Suppressor macrophage (primary cell): ENCODE measurements around the gene TAP2.
"Not testable (repeated sequence)": the region's sequence is repeated elsewhere in the genome, so short reads cannot be mapped to it uniquely, and the experiment has no call there.

Experiments used
- DNase-seq, 4 experiments: peaks; one replicate each; pipeline ENCODE4 v3.0.0-alpha.2; 2020 to 2022
- total RNA-seq, 17 experiments: gene quantifications; one replicate each; lab custom pipeline; 2026; ENCODE audit warnings: mixed read lengths in 6 of 17, inconsistent platforms in 3 of 17; lab: John Stamatoyannopoulos, UW

The TAP2 gene
- 20.7 to 186 (median 32.4) reads per million in 17 experiments for total RNA-seq

- DNase-seq = peak; percentile 96 to 98 (median 98)
These were observed at the start of gene TAP2 for GRCh38 chr6:32838114-32838958. TSS of gene TAP2 (minus strand) at chr6:32838739. CDS start at chr6:32838233, 506 bp downstream.

GRCh38 chr6:32887616-32888015 is 49.1 kb upstream of the TAP2 start:
- no peak for DNase-seq

- no peak for DNase-seq
These were observed 48.3 kb upstream of the TAP2 start for GRCh38 chr6:32886681-32887383.

- DNase-seq = peak; percentile 18 to 92 (median 68)
These were observed 47.3 kb upstream of the TAP2 start for GRCh38 chr6:32885698-32886286.

- peak; percentile 29 to 69 (median 54) for DNase-seq
These were observed 45.2 kb upstream of the TAP2 start for GRCh38 chr6:32883789-32884188.

GRCh38 chr6:32882879-32883250 is 44.3 kb upstream of the TAP2 start:
- no peak for DNase-seq

DNA sequence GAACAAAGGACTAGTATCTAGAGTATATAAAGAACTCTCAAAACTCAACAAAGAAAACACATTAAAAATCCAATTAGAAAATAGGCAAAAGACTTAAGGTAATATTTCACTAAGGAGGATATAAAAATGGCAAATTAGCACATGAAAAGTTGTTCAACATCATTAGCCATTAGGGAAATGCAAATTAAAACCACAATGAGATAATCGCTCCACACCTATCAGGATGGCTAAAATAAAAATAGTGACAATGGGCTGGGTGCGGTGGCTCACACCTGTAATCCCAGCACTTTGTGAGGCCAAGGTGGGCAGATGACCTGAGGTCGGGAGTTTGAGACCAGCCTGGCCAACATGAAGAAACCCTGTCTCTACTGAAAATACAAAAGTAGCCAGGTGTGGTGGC is 42.4 kb upstream of the TAP2 start:
- DNase-seq = not testable (repeated sequence)

- DNase-seq = peak in 1 of 4 experiments; percentile 15
These were observed 41.2 kb upstream of the TAP2 start for GRCh38 chr6:32879691-32880090.

GRCh38 chr6:32876603-32877002 is 38.1 kb upstream of the TAP2 start:
- DNase-seq = no peak

DNA sequence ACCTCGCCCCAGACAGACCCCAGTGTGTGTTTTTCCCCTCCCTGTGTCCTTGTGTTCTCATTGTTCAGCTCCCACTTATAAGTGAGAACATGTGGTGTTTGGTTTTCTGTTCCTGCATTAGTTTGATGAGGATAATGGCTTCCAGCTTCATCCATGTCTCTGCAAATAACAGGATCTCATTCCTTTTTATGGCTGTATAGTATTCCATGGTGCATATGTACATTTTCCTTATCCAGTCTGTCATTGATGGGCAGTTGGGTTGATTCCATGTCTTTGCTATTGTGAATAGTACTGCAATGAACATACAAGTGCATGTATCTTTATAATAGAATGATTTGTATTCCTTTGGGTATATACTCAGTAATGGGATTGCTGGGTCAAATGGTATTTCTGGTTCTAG is 35.4 kb upstream of the TAP2 start:
- not testable (repeated sequence) for DNase-seq

- peak; percentile 88 to 93 (median 90) for DNase-seq
These were observed 29.8 kb upstream of the TAP2 start for GRCh38 chr6:32868257-32868788.

GRCh38 chr6:32867554-32868256 is 29.2 kb upstream of the TAP2 start:
- DNase-seq = no peak

DNA sequence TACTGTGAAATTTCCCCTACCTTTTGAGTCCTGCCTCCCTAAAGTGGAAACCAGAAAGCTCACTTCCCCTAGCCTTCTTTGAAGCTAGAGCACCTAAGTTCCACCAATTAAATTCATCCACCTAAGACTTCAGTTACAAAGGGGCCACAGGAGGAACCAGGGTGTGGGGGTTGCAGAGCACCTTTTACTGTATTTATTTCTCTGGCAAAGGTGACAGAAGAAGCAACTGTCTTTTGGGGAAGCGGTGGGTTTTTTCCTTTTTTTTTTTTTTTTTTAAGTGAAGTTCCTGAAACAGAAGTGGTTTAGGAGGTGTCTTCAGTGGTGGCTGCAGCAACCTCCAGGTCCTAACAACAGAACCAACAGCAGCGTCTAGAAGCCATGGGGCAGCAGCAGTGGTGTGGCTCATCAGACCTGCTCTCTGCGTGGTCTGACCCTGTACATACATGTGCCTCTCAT is 28.5 kb upstream of the TAP2 start:
- DNase-seq = peak; percentile 5 to 34 (median 31)

- DNase-seq = no peak
These were observed 27.3 kb upstream of the TAP2 start for GRCh38 chr6:32865724-32866443.

DNA sequence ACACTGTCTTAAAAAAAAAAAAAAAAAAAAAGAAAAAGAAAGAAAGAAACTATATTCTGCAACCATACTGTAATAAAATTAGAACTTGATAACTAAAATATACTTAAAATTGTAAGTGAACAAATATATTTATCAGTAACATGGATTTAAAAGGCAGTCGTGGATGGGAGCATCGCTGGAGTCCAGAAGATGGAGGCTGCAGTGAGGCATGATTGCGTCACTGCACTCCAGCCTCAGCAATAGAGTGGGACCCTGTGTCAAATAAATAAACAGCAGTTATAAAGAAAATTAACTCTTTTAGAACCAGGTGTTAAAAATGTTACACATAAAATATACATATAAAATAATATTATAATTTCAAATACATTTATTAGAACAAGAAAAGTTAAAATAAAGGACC is 24.2 kb upstream of the TAP2 start:
- no peak for DNase-seq

DNA sequence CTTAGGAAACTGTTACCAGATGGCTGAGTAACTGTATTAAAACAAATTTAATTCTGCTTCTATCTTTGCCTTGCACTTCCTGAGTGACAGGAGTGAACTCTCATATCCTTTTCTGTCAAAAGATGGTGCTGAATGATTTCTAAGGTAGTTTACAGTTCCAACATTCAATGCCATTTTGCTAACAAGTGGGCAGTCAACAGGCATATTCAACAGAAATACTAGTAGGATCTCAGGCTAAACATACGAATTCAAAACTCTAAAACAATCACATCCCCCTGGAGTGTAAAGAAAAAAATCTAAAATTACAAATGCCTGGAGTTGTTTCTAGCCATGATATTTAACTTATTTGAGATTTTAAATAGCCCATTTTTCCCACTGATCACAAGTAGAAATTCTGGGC is 22.1 kb upstream of the TAP2 start:
- DNase-seq = no peak

DNA sequence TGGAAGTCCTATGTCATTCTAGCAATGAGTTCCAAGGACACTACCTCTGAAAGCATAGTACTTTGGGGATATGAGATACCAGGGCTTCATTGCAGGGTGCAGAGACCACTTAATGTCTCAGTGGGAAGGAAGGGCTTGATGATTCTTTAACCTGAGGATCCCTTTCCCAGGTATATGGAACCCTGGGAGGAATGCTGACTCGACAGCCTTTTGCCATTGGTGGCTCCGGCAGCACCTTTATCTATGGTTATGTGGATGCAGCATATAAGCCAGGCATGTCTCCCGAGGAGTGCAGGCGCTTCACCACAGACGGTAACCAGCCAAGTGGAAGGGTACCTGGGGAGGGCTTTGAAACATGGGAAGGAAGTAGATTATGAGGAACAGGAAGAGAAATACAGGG is 19.7 kb upstream of the TAP2 start:
- DNase-seq = no peak

DNA sequence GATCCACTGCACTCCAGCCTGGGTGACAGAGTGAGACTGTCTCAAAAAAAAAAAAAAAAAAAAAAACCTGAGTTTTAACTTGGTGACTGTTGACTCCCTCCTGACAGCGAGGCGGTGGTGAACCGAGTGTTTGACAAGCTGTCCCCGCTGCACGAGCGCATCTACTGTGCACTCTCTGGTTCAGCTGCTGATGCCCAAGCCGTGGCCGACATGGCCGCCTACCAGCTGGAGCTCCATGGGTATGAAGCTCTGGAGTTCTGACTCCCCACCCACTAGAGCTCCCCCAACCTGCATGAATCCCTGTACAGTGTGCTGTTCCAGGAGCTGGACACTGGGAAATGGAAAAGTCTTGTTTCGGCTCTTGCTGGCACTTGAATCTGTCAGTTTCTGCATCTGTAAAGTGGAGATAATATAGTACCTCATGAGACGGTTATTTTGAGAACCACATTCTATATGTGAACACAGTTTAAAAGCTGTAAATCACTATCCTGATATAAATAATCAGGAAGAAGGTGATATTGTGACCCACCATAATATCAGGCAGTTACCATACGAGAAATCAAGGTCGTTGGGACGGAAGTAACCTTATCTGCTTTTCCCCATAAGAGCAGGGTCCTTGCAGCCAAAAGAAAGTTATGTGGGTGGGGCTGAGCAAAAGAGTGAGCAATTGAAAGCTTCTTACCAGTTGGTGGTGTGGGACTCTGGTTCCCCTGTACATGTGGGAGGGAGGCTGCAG is 18.8 kb upstream of the TAP2 start:
- no peak for DNase-seq

DNA sequence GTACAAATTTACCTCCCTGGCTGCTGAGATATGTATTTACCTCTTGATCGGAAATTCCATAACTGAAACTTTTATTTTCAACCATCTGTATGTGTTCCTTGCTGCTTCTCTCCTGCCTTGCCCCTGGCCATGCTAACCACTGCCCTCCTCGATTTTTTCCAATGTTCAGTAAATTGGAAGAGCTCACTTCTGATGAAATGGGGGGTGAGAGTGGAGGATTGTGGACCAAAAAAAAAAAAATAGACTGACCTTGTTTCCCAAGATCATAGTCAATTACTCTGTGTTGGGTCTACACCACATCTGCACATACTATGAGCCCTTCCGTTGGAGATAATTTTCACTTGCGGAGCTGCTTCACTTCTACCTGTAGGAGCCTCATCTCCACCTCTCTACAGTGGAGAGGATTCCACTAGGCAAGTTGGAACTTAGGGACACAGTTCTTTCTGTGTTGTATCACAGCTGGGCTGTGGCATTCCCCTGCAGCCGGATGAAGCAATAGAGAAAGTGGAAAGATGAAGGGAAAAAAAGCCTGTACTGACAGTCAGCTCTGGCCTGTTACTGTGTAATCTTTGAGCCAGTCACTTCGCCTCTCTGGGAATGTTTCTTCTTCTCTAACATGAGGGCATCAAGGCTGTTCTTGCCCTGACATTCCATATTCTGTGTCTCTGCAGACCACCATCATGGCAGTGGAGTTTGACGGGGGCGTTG is 17.1 kb upstream of the TAP2 start:
- DNase-seq = no peak
